HL-60/S4 treated with retinoic acid at 250 ng/mL for 4 days and 3 days (cell line): ENCODE results near the gene DLD.
"Not testable (repeated sequence)": the region's sequence is repeated elsewhere in the genome, so short reads cannot be mapped to it uniquely, and the experiment has no call there.

Source experiments
- in situ Hi-C: fragments of 300-500 bp; cut with MboI; formaldehyde crosslinking; loops from 2 replicates; pipeline ENCODE4 v1.7.0; 2022; ENCODE audit warnings: low sequenced_read_pairs

DLD gene

GRCh38 chr7:107890962-107891635 is at the start of gene DLD:
DLD (plus strand) TSS chr7:107891183; CDS start chr7:107891251, 68 bp downstream.
- in situ Hi-C loops = no loop called here

GRCh38 chr7:107842213-107842612 is 48.8 kb upstream of the DLD start:
- in situ Hi-C loops = no loop called here

GRCh38 chr7:107843184-107843583 is 47.8 kb upstream of the DLD start:
- in situ Hi-C loops = no loop called here

- in situ Hi-C loops = no loop called here
Measured at GRCh38 chr7:107846324-107846723, 44.7 kb upstream of the DLD start.

GRCh38 chr7:107847168-107847835 is 43.7 kb upstream of the DLD start:
- in situ Hi-C loops = no loop called here

- in situ Hi-C loops = not testable (repeated sequence)
Measured at GRCh38 chr7:107847836-107848175, 43.2 kb upstream of the DLD start.

GRCh38 chr7:107848211-107848610 is 42.8 kb upstream of the DLD start:
- in situ Hi-C loops = not testable (repeated sequence)

GRCh38 chr7:107850216-107850615 is 40.8 kb upstream of the DLD start:
- in situ Hi-C loops = loop anchor here (25.0 kb wide), 1 partner anchor 638 kb away; no protein-coding TSS in a partner anchor

- in situ Hi-C loops = loop anchor here (25.0 kb wide), 1 partner anchor 638 kb away; no protein-coding TSS in a partner anchor
Measured at GRCh38 chr7:107850643-107851042, 40.3 kb upstream of the DLD start.

GRCh38 chr7:107854454-107854853 is 36.5 kb upstream of the DLD start:
- in situ Hi-C loops = loop anchor here (25.0 kb wide), 1 partner anchor 642 kb away; no protein-coding TSS in a partner anchor

GRCh38 chr7:107854989-107855388 is 36.0 kb upstream of the DLD start:
- in situ Hi-C loops = loop anchor here (25.0 kb wide), 1 partner anchor 643 kb away; no protein-coding TSS in a partner anchor

- in situ Hi-C loops = loop anchor here (25.0 kb wide), 1 partner anchor 645 kb away; no protein-coding TSS in a partner anchor
Measured at GRCh38 chr7:107856806-107857540, 34.0 kb upstream of the DLD start.

GRCh38 chr7:107857541-107857912 is 33.5 kb upstream of the DLD start:
- in situ Hi-C loops = loop anchor here (25.0 kb wide), 1 partner anchor 645 kb away; no protein-coding TSS in a partner anchor

GRCh38 chr7:107858280-107858679 is 32.7 kb upstream of the DLD start:
- in situ Hi-C loops = loop anchor here (25.0 kb wide), 1 partner anchor 646 kb away; no protein-coding TSS in a partner anchor

- in situ Hi-C loops = loop anchor here (25.0 kb wide), 1 partner anchor 648 kb away; no protein-coding TSS in a partner anchor
Measured at GRCh38 chr7:107860279-107860961, 30.6 kb upstream of the DLD start.

- in situ Hi-C loops = loop anchor here (25.0 kb wide), 1 partner anchor 649 kb away; no protein-coding TSS in a partner anchor
Measured at GRCh38 chr7:107860981-107861652, 29.9 kb upstream of the DLD start.

- in situ Hi-C loops = loop anchor here (25.0 kb wide), 1 partner anchor 654 kb away; no protein-coding TSS in a partner anchor
Measured at GRCh38 chr7:107865956-107866775, 24.8 kb upstream of the DLD start.

- in situ Hi-C loops = loop anchor here (25.0 kb wide), 1 partner anchor 656 kb away; no protein-coding TSS in a partner anchor
Measured at GRCh38 chr7:107867858-107868466, 23.0 kb upstream of the DLD start.
